Lower leg skin (tissue), 3 donors: ENCODE results near the gene GRID2IP.

ENCODE experiments used
- POLR2A ChIP-seq, 2 donors: fragments of 450-650 bp; IDR thresholded peaks; one replicate each; pipeline ENCODE4 v1.6.1; 2016 to 2017; ENCODE audit warnings: antibody characterized with exemption in 2 of 2, mild to moderate bottlenecking in 1 of 2, moderate library complexity in 1 of 2
- TF ChIP-seq, protein P1 (sequence below), 3 donors: fragments of 450-650 bp; IDR thresholded peaks; one replicate each; pipeline ENCODE4 v1.5.1; 2016; ENCODE audit warnings: antibody characterized with exemption in 3 of 3, mild to moderate bottlenecking in 3 of 3, moderate library complexity in 2 of 3

DNA sequence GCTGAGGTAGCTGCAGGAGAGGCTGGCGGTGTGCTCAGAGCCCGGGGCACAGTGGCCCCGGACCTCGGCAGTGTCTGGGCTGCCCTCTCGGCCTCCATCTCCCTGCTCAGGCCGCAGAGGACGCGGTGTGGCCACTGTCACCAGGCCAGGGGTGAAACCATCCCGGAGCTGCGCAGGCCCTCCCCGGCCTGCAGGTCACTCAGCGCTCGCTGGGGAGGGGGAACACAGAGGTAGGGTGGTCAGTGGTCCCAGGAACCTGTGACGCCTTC, 53.7 kb downstream of the GRID2IP start:
- TF ChIP-seq, protein P1, sequence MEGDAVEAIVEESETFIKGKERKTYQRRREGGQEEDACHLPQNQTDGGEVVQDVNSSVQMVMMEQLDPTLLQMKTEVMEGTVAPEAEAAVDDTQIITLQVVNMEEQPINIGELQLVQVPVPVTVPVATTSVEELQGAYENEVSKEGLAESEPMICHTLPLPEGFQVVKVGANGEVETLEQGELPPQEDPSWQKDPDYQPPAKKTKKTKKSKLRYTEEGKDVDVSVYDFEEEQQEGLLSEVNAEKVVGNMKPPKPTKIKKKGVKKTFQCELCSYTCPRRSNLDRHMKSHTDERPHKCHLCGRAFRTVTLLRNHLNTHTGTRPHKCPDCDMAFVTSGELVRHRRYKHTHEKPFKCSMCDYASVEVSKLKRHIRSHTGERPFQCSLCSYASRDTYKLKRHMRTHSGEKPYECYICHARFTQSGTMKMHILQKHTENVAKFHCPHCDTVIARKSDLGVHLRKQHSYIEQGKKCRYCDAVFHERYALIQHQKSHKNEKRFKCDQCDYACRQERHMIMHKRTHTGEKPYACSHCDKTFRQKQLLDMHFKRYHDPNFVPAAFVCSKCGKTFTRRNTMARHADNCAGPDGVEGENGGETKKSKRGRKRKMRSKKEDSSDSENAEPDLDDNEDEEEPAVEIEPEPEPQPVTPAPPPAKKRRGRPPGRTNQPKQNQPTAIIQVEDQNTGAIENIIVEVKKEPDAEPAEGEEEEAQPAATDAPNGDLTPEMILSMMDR (IDR thresholded peaks at IDR 0.05), result no peak
- TF ChIP-seq POLR2A (IDR thresholded peaks at IDR 0.05), result no peak
